ENCODE measurements around the gene TWIST2.

DNA sequence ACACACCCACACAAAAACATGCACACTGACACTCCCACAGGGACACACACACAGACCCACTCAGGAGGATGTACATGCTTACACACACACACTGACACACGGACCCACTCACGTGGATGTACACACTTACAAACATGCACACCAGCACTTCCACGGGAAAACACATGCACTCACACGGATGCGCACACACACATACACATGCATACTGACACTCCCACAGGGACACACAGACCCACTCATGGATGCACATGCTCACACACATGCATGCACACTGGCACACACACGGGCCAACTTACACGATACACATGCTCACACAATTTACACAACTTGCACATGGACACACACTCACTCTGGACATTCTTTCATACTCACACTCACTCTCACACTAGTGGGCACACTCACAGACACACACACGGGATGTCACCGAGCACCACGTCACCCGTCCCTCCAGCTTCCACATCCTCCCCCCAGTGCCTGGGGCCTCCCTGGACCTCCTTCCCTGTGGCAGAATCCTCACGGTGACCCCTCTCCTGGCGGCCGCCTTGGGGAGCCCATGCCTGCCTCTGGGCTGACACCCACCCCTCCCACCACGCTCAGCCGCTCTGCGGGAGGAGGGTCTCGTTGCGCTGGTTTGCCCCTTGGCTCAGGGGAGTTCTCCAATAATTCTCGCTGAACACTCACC is 58.5 kb downstream of the TWIST2 start:
- TF ChIP-seq, protein P1, sequence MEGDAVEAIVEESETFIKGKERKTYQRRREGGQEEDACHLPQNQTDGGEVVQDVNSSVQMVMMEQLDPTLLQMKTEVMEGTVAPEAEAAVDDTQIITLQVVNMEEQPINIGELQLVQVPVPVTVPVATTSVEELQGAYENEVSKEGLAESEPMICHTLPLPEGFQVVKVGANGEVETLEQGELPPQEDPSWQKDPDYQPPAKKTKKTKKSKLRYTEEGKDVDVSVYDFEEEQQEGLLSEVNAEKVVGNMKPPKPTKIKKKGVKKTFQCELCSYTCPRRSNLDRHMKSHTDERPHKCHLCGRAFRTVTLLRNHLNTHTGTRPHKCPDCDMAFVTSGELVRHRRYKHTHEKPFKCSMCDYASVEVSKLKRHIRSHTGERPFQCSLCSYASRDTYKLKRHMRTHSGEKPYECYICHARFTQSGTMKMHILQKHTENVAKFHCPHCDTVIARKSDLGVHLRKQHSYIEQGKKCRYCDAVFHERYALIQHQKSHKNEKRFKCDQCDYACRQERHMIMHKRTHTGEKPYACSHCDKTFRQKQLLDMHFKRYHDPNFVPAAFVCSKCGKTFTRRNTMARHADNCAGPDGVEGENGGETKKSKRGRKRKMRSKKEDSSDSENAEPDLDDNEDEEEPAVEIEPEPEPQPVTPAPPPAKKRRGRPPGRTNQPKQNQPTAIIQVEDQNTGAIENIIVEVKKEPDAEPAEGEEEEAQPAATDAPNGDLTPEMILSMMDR (conservative IDR thresholded peaks at IDR 0.05): no peak
- no peak for TF ChIP-seq EZH2 (IDR thresholded peaks at IDR 0.05; ENCODE audit: low read depth)
